ENCODE measurements around the gene DDX20.

DNA sequence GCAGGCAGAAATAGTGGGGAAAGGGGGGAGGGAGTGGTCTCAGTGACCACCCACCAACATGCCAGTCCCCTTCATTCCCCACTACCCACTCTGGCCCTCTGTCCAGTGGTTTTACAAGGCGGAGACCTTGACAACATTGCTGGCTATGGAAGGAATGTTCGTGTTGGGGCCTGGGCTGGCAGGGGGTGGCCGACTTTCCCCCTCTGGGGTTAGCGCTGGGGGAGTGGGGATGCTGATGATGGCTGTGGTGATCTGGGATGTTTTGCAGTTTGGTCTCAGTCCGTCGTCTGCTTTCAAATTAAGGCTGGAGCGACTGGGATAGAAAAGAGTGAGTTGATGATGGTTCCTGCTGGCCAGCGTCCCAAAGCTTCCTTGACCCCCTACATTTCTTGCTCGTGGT lies 20.3 kb downstream of the DDX20 start:
- TF ChIP-seq, protein P1, sequence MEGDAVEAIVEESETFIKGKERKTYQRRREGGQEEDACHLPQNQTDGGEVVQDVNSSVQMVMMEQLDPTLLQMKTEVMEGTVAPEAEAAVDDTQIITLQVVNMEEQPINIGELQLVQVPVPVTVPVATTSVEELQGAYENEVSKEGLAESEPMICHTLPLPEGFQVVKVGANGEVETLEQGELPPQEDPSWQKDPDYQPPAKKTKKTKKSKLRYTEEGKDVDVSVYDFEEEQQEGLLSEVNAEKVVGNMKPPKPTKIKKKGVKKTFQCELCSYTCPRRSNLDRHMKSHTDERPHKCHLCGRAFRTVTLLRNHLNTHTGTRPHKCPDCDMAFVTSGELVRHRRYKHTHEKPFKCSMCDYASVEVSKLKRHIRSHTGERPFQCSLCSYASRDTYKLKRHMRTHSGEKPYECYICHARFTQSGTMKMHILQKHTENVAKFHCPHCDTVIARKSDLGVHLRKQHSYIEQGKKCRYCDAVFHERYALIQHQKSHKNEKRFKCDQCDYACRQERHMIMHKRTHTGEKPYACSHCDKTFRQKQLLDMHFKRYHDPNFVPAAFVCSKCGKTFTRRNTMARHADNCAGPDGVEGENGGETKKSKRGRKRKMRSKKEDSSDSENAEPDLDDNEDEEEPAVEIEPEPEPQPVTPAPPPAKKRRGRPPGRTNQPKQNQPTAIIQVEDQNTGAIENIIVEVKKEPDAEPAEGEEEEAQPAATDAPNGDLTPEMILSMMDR (IDR thresholded peaks at IDR 0.05), result no peak
- no peak for TF ChIP-seq EP300 (IDR thresholded peaks at IDR 0.05)
- TF ChIP-seq POLR2A (IDR thresholded peaks at IDR 0.05; ENCODE audit: low read depth), result no peak
- TF ChIP-seq POLR2AphosphoS5 (IDR thresholded peaks at IDR 0.05), result no peak
